HCEC 1CT (cell line): ENCODE results near the gene CYFIP2.
A peak's percentile ranks its signal among the peaks of the same experiment; 100 is the strongest.

Experiments used
- DNase-seq: peaks from one replicate; pipeline ENCODE4 v3.0.0-alpha.2; 2017

CYFIP2 gene

GRCh38 chr5:157328277-157328912 is 62.5 kb downstream of the CYFIP2 start:
- DNase-seq = peak; percentile 76

GRCh38 chr5:157331807-157332206 is 65.9 kb downstream of the CYFIP2 start:
- no peak for DNase-seq

GRCh38 chr5:157335534-157336422 is 69.9 kb downstream of the CYFIP2 start:
- peak; percentile 52 for DNase-seq

GRCh38 chr5:157336423-157336744 is 70.5 kb downstream of the CYFIP2 start:
- DNase-seq = no peak

- DNase-seq = no peak
Measured at GRCh38 chr5:157339409-157339808, 73.5 kb downstream of the CYFIP2 start.

- DNase-seq = peak; percentile 36
Measured at GRCh38 chr5:157342822-157343402, 77.0 kb downstream of the CYFIP2 start.

GRCh38 chr5:157343842-157344790 is 78.2 kb downstream of the CYFIP2 start:
- no peak for DNase-seq

- no peak for DNase-seq
Measured at GRCh38 chr5:157345067-157345466, 79.1 kb downstream of the CYFIP2 start.

GRCh38 chr5:157345485-157345884 is 79.6 kb downstream of the CYFIP2 start:
- no peak for DNase-seq

- DNase-seq = no peak
Measured at GRCh38 chr5:157347301-157348048, 81.6 kb downstream of the CYFIP2 start.

- DNase-seq = no peak
Measured at GRCh38 chr5:157348049-157348400, 82.1 kb downstream of the CYFIP2 start.

GRCh38 chr5:157350939-157351801 is 85.2 kb downstream of the CYFIP2 start:
- no peak for DNase-seq

- DNase-seq = no peak
Measured at GRCh38 chr5:157351802-157352092, 85.8 kb downstream of the CYFIP2 start.

- no peak for DNase-seq
Measured at GRCh38 chr5:157352756-157353340, 86.9 kb downstream of the CYFIP2 start.

- DNase-seq = peak; percentile 38
Measured at GRCh38 chr5:157354800-157355199, 88.9 kb downstream of the CYFIP2 start.

GRCh38 chr5:157356576-157356975 is 90.7 kb downstream of the CYFIP2 start:
- DNase-seq = no peak

- no peak for DNase-seq
Measured at GRCh38 chr5:157357823-157358222, 91.9 kb downstream of the CYFIP2 start.

GRCh38 chr5:157358871-157359270 is 92.9 kb downstream of the CYFIP2 start:
- no peak for DNase-seq

GRCh38 chr5:157359356-157360055 is 93.6 kb downstream of the CYFIP2 start:
- DNase-seq = no peak

GRCh38 chr5:157362012-157362411 is 96.1 kb downstream of the CYFIP2 start:
- DNase-seq = no peak
